ENCODE results near the gene RIPPLY2. TPM values are rescaled to one million over a fixed set of nuclear protein-coding genes. Genes with fewer than 3 reads are reported as not detected.
"Not testable (repeated sequence)": the region's sequence is repeated elsewhere in the genome, so short reads cannot be mapped to it uniquely, and the experiment has no call there.

Gene RIPPLY2
- not detected for total RNA-seq

- DNase-seq, result peak; percentile 3 to 10
Observed at GRCh38 chr6:83853178-83854000, at the start of gene RIPPLY2. Gene RIPPLY2 (plus strand): TSS chr6:83853360. CDS start chr6:83853417, 57 bp downstream.

GRCh38 chr6:83803492-83803891 lies 49.7 kb upstream of the RIPPLY2 start:
- not testable (repeated sequence) for H3K27me3 Mint-ChIP-seq (ENCODE audit: low read depth); ATAC-seq (replicated peaks in 1 of 2); H3K27ac Mint-ChIP-seq; DNase-seq; H3K4me3 Mint-ChIP-seq; H3K9me3 Mint-ChIP-seq; H3K36me3 Mint-ChIP-seq (ENCODE audit: insufficient read depth in 2 of 2); H3K4me1 Mint-ChIP-seq (ENCODE audit: low read depth)

More at GRCh38 chr6:83853178-83854000, at the start of gene RIPPLY2:
- H3K36me3 Mint-ChIP-seq (ENCODE audit: insufficient read depth in 2 of 2), result no peaks in the 10 kb centered on the region
- H3K27me3 Mint-ChIP-seq (ENCODE audit: low read depth), result peaks cover 67% of the 10 kb centered on the region
- no peaks in the 10 kb centered on the region for H3K9me3 Mint-ChIP-seq
- H3K4me1 Mint-ChIP-seq (ENCODE audit: low read depth), result peaks cover 12% of the 10 kb centered on the region
- H3K27ac Mint-ChIP-seq, result no peak within 1 kb of the TSS
- H3K4me3 Mint-ChIP-seq, result peak within 1 kb of the TSS; percentile 76 to 90
- peak; percentile 73 to 83 for ATAC-seq (replicated peaks in 1 of 2)

GRCh38 chr6:83804886-83805285 lies 48.3 kb upstream of the RIPPLY2 start:
- H3K27ac Mint-ChIP-seq, result no peak overlapping the region
- H3K36me3 Mint-ChIP-seq (ENCODE audit: insufficient read depth in 2 of 2), result peaks cover 0 to 3% of the 10 kb centered on the region in 2 donors
- no peak overlapping the region for H3K4me3 Mint-ChIP-seq

GRCh38 chr6:83808005-83808404 lies 45.2 kb upstream of the RIPPLY2 start:
- Mint-ChIP-seq H3K9me3 (peaks cover 1 to 4% of the 10 kb centered on the region in 2 donors), H3K36me3 (ENCODE audit: insufficient read depth in 2 of 2) (peaks cover 0 to 3% of the 10 kb centered on the region in 2 donors), H3K27ac (no peak overlapping the region), H3K4me1 (ENCODE audit: low read depth) (no peaks in the 10 kb centered on the region), H3K4me3 (no peak overlapping the region), H3K27me3 (ENCODE audit: low read depth) (no peaks in the 10 kb centered on the region)
- ATAC-seq (replicated peaks in 1 of 2) (no peak), DNase-seq (no peak)

More at GRCh38 chr6:83804886-83805285, 48.3 kb upstream of the RIPPLY2 start:
- Mint-ChIP-seq H3K9me3 (peaks cover 1 to 4% of the 10 kb centered on the region in 2 donors), H3K27me3 (ENCODE audit: low read depth) (no peaks in the 10 kb centered on the region), H3K4me1 (ENCODE audit: low read depth) (no peaks in the 10 kb centered on the region)
- no peak for ATAC-seq (replicated peaks in 1 of 2)
- DNase-seq, result no peak

GRCh38 chr6:83808926-83809325 lies 44.2 kb upstream of the RIPPLY2 start:
- peaks cover 1 to 2% of the 10 kb centered on the region in 2 donors for H3K9me3 Mint-ChIP-seq
- DNase-seq (no peak), ATAC-seq (replicated peaks in 1 of 2) (no peak)
- no peaks in the 10 kb centered on the region for H3K27me3 Mint-ChIP-seq (ENCODE audit: low read depth)
- no peak overlapping the region for H3K27ac Mint-ChIP-seq
- H3K4me3 Mint-ChIP-seq, result no peak overlapping the region
- H3K4me1 Mint-ChIP-seq (ENCODE audit: low read depth), result no peaks in the 10 kb centered on the region
- H3K36me3 Mint-ChIP-seq (ENCODE audit: insufficient read depth in 2 of 2), result peaks cover 0 to under 1% of the 10 kb centered on the region in 2 donors

GRCh38 chr6:83812595-83812994 lies 40.6 kb upstream of the RIPPLY2 start:
- no peaks in the 10 kb centered on the region for H3K9me3 Mint-ChIP-seq
- no peak for DNase-seq
- no peaks in the 10 kb centered on the region for H3K27me3 Mint-ChIP-seq (ENCODE audit: low read depth)
- no peaks in the 10 kb centered on the region for H3K36me3 Mint-ChIP-seq (ENCODE audit: insufficient read depth in 2 of 2)
- ATAC-seq (replicated peaks in 1 of 2), result no peak
- H3K4me1 Mint-ChIP-seq (ENCODE audit: low read depth), result no peaks in the 10 kb centered on the region
- no peak overlapping the region for H3K4me3 Mint-ChIP-seq
- H3K27ac Mint-ChIP-seq, result no peak overlapping the region

GRCh38 chr6:83815631-83816272 lies 37.4 kb upstream of the RIPPLY2 start:
- no peaks in the 10 kb centered on the region for H3K27me3 Mint-ChIP-seq (ENCODE audit: low read depth)
- no peak overlapping the region for H3K27ac Mint-ChIP-seq

GRCh38 chr6:83822629-83823169 lies 30.5 kb upstream of the RIPPLY2 start:
- H3K4me3 Mint-ChIP-seq, result no peak overlapping the region
- no peak overlapping the region for H3K27ac Mint-ChIP-seq
- H3K4me1 Mint-ChIP-seq (ENCODE audit: low read depth), result no peaks in the 10 kb centered on the region
- no peaks in the 10 kb centered on the region for H3K9me3 Mint-ChIP-seq
- ATAC-seq (replicated peaks in 1 of 2), result no peak
- H3K27me3 Mint-ChIP-seq (ENCODE audit: low read depth), result peaks cover 5% of the 10 kb centered on the region
- DNase-seq, result no peak
- H3K36me3 Mint-ChIP-seq (ENCODE audit: insufficient read depth in 2 of 2), result no peaks in the 10 kb centered on the region

More at GRCh38 chr6:83815631-83816272, 37.4 kb upstream of the RIPPLY2 start:
- no peak for ATAC-seq (replicated peaks in 1 of 2)
- Mint-ChIP-seq H3K36me3 (ENCODE audit: insufficient read depth in 2 of 2) (no peaks in the 10 kb centered on the region), H3K4me3 (no peak overlapping the region), H3K9me3 (no peaks in the 10 kb centered on the region), H3K4me1 (ENCODE audit: low read depth) (no peaks in the 10 kb centered on the region)
- DNase-seq, result no peak

GRCh38 chr6:83824388-83824801 lies 28.8 kb upstream of the RIPPLY2 start:
- no peak for DNase-seq
- H3K36me3 Mint-ChIP-seq (ENCODE audit: insufficient read depth in 2 of 2), result no peaks in the 10 kb centered on the region
- no peak overlapping the region for H3K27ac Mint-ChIP-seq
- no peaks in the 10 kb centered on the region for H3K9me3 Mint-ChIP-seq
- peaks cover 5% of the 10 kb centered on the region for H3K27me3 Mint-ChIP-seq (ENCODE audit: low read depth)
- no peaks in the 10 kb centered on the region for H3K4me1 Mint-ChIP-seq (ENCODE audit: low read depth)
- no peak for ATAC-seq (replicated peaks in 1 of 2)
- H3K4me3 Mint-ChIP-seq, result no peak overlapping the region

- ATAC-seq (replicated peaks in 1 of 2) (no peak), DNase-seq (no peak)
- no peak overlapping the region for H3K27ac Mint-ChIP-seq
- H3K36me3 Mint-ChIP-seq (ENCODE audit: insufficient read depth in 2 of 2), result no peaks in the 10 kb centered on the region
- no peaks in the 10 kb centered on the region for H3K9me3 Mint-ChIP-seq
- peaks cover 5% of the 10 kb centered on the region for H3K27me3 Mint-ChIP-seq (ENCODE audit: low read depth)
- H3K4me3 Mint-ChIP-seq, result no peak overlapping the region
- no peaks in the 10 kb centered on the region for H3K4me1 Mint-ChIP-seq (ENCODE audit: low read depth)
Observed at GRCh38 chr6:83824831-83825230, 28.3 kb upstream of the RIPPLY2 start.

GRCh38 chr6:83827050-83827449 lies 26.1 kb upstream of the RIPPLY2 start:
- no peak overlapping the region for H3K27ac Mint-ChIP-seq
- no peaks in the 10 kb centered on the region for H3K4me1 Mint-ChIP-seq (ENCODE audit: low read depth)
- ATAC-seq (replicated peaks in 1 of 2) (peak in 1 of 2 donors; percentile 28), DNase-seq (no peak)
- H3K9me3 Mint-ChIP-seq, result no peaks in the 10 kb centered on the region
- peaks cover 5% of the 10 kb centered on the region for H3K27me3 Mint-ChIP-seq (ENCODE audit: low read depth)
- H3K4me3 Mint-ChIP-seq, result no peak overlapping the region
- H3K36me3 Mint-ChIP-seq (ENCODE audit: insufficient read depth in 2 of 2), result no peaks in the 10 kb centered on the region

- H3K9me3 Mint-ChIP-seq, result peaks cover 8 to 11% of the 10 kb centered on the region in 2 donors
- DNase-seq (no peak), ATAC-seq (replicated peaks in 1 of 2) (no peak)
- peaks cover 28% of the 10 kb centered on the region for H3K27me3 Mint-ChIP-seq (ENCODE audit: low read depth)
- H3K27ac Mint-ChIP-seq, result no peak overlapping the region
- H3K4me1 Mint-ChIP-seq (ENCODE audit: low read depth), result no peaks in the 10 kb centered on the region
- no peaks in the 10 kb centered on the region for H3K36me3 Mint-ChIP-seq (ENCODE audit: insufficient read depth in 2 of 2)
- H3K4me3 Mint-ChIP-seq, result no peak overlapping the region
Observed at GRCh38 chr6:83838727-83839126, 14.4 kb upstream of the RIPPLY2 start.

- H3K9me3 Mint-ChIP-seq, result peaks cover 4 to 6% of the 10 kb centered on the region in 2 donors
- H3K36me3 Mint-ChIP-seq (ENCODE audit: insufficient read depth in 2 of 2), result no peaks in the 10 kb centered on the region
- DNase-seq, result no peak
Observed at GRCh38 chr6:83844170-83844569, 9.0 kb upstream of the RIPPLY2 start.

More at GRCh38 chr6:83844170-83844569, 9.0 kb upstream of the RIPPLY2 start:
- peaks cover 22% of the 10 kb centered on the region for H3K27me3 Mint-ChIP-seq (ENCODE audit: low read depth)
- H3K4me1 Mint-ChIP-seq (ENCODE audit: low read depth), result no peaks in the 10 kb centered on the region
- H3K4me3 Mint-ChIP-seq, result no peak overlapping the region
- H3K27ac Mint-ChIP-seq, result no peak overlapping the region
- no peak for ATAC-seq (replicated peaks in 1 of 2)

All from activated T-cell treated with anti-CD3 and anti-CD28 coated beads, Interleukin-2, amount 50 U/mL, for 72 hours (primary cell).